Stimulated activated naive CD8-positive, alpha-beta T cell treated with anti-CD3 and anti-CD28 coated beads, Interleukin-15, Interleukin-2, amounts not matched to agents 100 ng/mL and 50 ng/mL, for 24 hours (primary cell): ENCODE data around the gene TRPT1.

ENCODE experiments used
- H3K27ac Mint-ChIP-seq: one replicate; pipeline ENCODE4 v1.8.0; 2021; ENCODE audit warnings: mild to moderate bottlenecking, mixed read lengths
- H3K27me3 Mint-ChIP-seq: one replicate; pipeline ENCODE4 v1.8.0; 2021; ENCODE audit warnings: mixed read lengths
- H3K36me3 Mint-ChIP-seq: one replicate; pipeline ENCODE4 v1.8.0; 2021; ENCODE audit warnings: low read depth, mixed read lengths
- H3K4me1 Mint-ChIP-seq: one replicate; pipeline ENCODE4 v1.8.0; 2021; ENCODE audit warnings: low read depth, mixed read lengths
- H3K4me3 Mint-ChIP-seq: one replicate; pipeline ENCODE4 v1.8.0; 2021; ENCODE audit warnings: mild to moderate bottlenecking, mixed read lengths
- H3K9me3 Mint-ChIP-seq: one replicate; pipeline ENCODE4 v1.8.0; 2021; ENCODE audit warnings: mixed read lengths

TRPT1 gene

GRCh38 chr11:64241491-64242374, 15.7 kb upstream of the TRPT1 start:
- no peaks in the 10 kb centered on the region for H3K9me3 Mint-ChIP-seq
- peaks cover 34% of the 10 kb centered on the region for H3K4me1 Mint-ChIP-seq
- peaks cover 13% of the 10 kb centered on the region for H3K36me3 Mint-ChIP-seq
- peak overlapping the region; percentile 87 for H3K27ac Mint-ChIP-seq
- no peaks in the 10 kb centered on the region for H3K27me3 Mint-ChIP-seq
- H3K4me3 Mint-ChIP-seq, result peak overlapping the region; percentile 93

GRCh38 chr11:64241241-64241490, 15.2 kb upstream of the TRPT1 start:
- Mint-ChIP-seq H3K4me1 (peaks cover 34% of the 10 kb centered on the region), H3K4me3 (peak overlapping the region; percentile 93), H3K27me3 (no peaks in the 10 kb centered on the region)

GRCh38 chr11:64240435-64241240, 14.7 kb upstream of the TRPT1 start, which contains the start of gene FKBP2:
Gene FKBP2 (plus strand): TSS chr11:64241095. CDS start chr11:64242388, 1,293 bp downstream.
- Mint-ChIP-seq H3K36me3 (peaks cover 13% of the 10 kb centered on the region), H3K4me3 (peak within 1 kb of the TSS; percentile 93), H3K27ac (peak within 1 kb of the TSS; percentile 97), H3K9me3 (no peaks in the 10 kb centered on the region), H3K4me1 (peaks cover 34% of the 10 kb centered on the region), H3K27me3 (no peaks in the 10 kb centered on the region)

More at GRCh38 chr11:64241241-64241490, 15.2 kb upstream of the TRPT1 start:
- no peaks in the 10 kb centered on the region for H3K9me3 Mint-ChIP-seq
- peak overlapping the region; percentile 97 for H3K27ac Mint-ChIP-seq
- H3K36me3 Mint-ChIP-seq, result peaks cover 13% of the 10 kb centered on the region

- Mint-ChIP-seq H3K9me3 (no peaks in the 10 kb centered on the region), H3K36me3 (peaks cover 13% of the 10 kb centered on the region)
These were observed 13.9 kb upstream of the TRPT1 start for GRCh38 chr11:64239662-64240434.

GRCh38 chr11:64238999-64239398, 13.0 kb upstream of the TRPT1 start:
- Mint-ChIP-seq H3K36me3 (peaks cover 10% of the 10 kb centered on the region), H3K27ac (peak overlapping the region; percentile 58), H3K9me3 (no peaks in the 10 kb centered on the region), H3K4me3 (no peak overlapping the region), H3K4me1 (peaks cover 38% of the 10 kb centered on the region), H3K27me3 (no peaks in the 10 kb centered on the region)

More at GRCh38 chr11:64239662-64240434, 13.9 kb upstream of the TRPT1 start:
- no peaks in the 10 kb centered on the region for H3K27me3 Mint-ChIP-seq
- H3K27ac Mint-ChIP-seq, result peak overlapping the region; percentile 97
- peaks cover 41% of the 10 kb centered on the region for H3K4me1 Mint-ChIP-seq
- H3K4me3 Mint-ChIP-seq, result peak overlapping the region; percentile 93

- peaks cover 33% of the 10 kb centered on the region for H3K4me1 Mint-ChIP-seq
- H3K9me3 Mint-ChIP-seq, result no peaks in the 10 kb centered on the region
- H3K27ac Mint-ChIP-seq, result peak overlapping the region; percentile 41
- H3K27me3 Mint-ChIP-seq, result no peaks in the 10 kb centered on the region
- no peak overlapping the region for H3K4me3 Mint-ChIP-seq
- peaks cover under 1% of the 10 kb centered on the region for H3K36me3 Mint-ChIP-seq
These were observed 12.1 kb upstream of the TRPT1 start for GRCh38 chr11:64238076-64238475.

- Mint-ChIP-seq H3K36me3 (no peaks in the 10 kb centered on the region), H3K9me3 (no peaks in the 10 kb centered on the region), H3K27ac (no peak overlapping the region), H3K4me1 (peaks cover 32% of the 10 kb centered on the region), H3K27me3 (no peaks in the 10 kb centered on the region), H3K4me3 (no peak overlapping the region)
These were observed 11.5 kb upstream of the TRPT1 start for GRCh38 chr11:64237484-64237951.

GRCh38 chr11:64235437-64236161, 9.6 kb upstream of the TRPT1 start:
- H3K36me3 Mint-ChIP-seq, result no peaks in the 10 kb centered on the region
- H3K9me3 Mint-ChIP-seq, result no peaks in the 10 kb centered on the region
- no peaks in the 10 kb centered on the region for H3K27me3 Mint-ChIP-seq
- peak overlapping the region; percentile 87 for H3K4me3 Mint-ChIP-seq
- peaks cover 44% of the 10 kb centered on the region for H3K4me1 Mint-ChIP-seq
- H3K27ac Mint-ChIP-seq, result peak overlapping the region; percentile 84

GRCh38 chr11:64234647-64235379, 8.8 kb upstream of the TRPT1 start:
- Mint-ChIP-seq H3K4me1 (peaks cover 41% of the 10 kb centered on the region), H3K4me3 (peak overlapping the region; percentile 87), H3K36me3 (no peaks in the 10 kb centered on the region), H3K9me3 (no peaks in the 10 kb centered on the region), H3K27ac (peak overlapping the region; percentile 84), H3K27me3 (no peaks in the 10 kb centered on the region)

GRCh38 chr11:64233913-64234586, 8.1 kb upstream of the TRPT1 start, which contains the start of gene VEGFB:
Gene VEGFB (plus strand): TSS chr11:64234584. CDS start chr11:64234834, 250 bp downstream.
- H3K4me3 Mint-ChIP-seq, result peak within 1 kb of the TSS; percentile 87
- peak within 1 kb of the TSS; percentile 84 for H3K27ac Mint-ChIP-seq
- peaks cover 43% of the 10 kb centered on the region for H3K4me1 Mint-ChIP-seq
- no peaks in the 10 kb centered on the region for H3K36me3 Mint-ChIP-seq
- no peaks in the 10 kb centered on the region for H3K27me3 Mint-ChIP-seq
- H3K9me3 Mint-ChIP-seq, result no peaks in the 10 kb centered on the region

- no peak overlapping the region for H3K27ac Mint-ChIP-seq
- no peaks in the 10 kb centered on the region for H3K27me3 Mint-ChIP-seq
- H3K4me1 Mint-ChIP-seq, result peaks cover 50% of the 10 kb centered on the region
- H3K36me3 Mint-ChIP-seq, result no peaks in the 10 kb centered on the region
- H3K9me3 Mint-ChIP-seq, result no peaks in the 10 kb centered on the region
- H3K4me3 Mint-ChIP-seq, result peak overlapping the region; percentile 38
These were observed 7.0 kb upstream of the TRPT1 start for GRCh38 chr11:64232967-64233315.

GRCh38 chr11:64232182-64232966, 6.4 kb upstream of the TRPT1 start:
- H3K4me1 Mint-ChIP-seq, result peaks cover 56% of the 10 kb centered on the region
- peak overlapping the region; percentile 86 for H3K4me3 Mint-ChIP-seq
- H3K36me3 Mint-ChIP-seq, result no peaks in the 10 kb centered on the region
- H3K27ac Mint-ChIP-seq, result no peak overlapping the region
- H3K9me3 Mint-ChIP-seq, result no peaks in the 10 kb centered on the region
- no peaks in the 10 kb centered on the region for H3K27me3 Mint-ChIP-seq
